Measurements from ENCODE around the gene TMPRSS3. TPM values are rescaled to one million over a fixed set of nuclear protein-coding genes. Genes with fewer than 3 reads are reported as not detected.

The TMPRSS3 gene
- total RNA-seq, 2 experiments from 2014 or later = 123 to 134 TPM

DNA sequence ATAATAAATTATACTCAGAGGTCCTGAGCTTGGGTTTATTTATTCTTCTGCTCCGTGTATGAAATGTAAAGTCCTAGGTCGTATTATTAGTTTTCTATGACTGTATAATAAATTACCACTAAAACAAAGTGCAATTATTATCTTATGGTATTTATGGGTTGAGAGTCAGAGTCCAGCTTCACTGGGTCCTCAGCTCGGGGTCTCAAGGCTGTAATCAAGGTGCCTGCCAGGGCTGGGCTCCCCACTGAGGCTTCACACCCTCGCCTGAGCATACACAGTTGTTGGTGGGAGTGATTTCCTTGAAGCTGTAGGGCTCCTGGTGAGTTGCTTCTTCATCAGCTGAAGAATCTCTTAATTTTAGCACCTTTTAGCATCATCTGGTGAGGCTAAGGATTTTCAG lies 23.0 kb upstream of the TMPRSS3 start:
- Mint-ChIP-seq H3K36me3 (ENCODE audit: low read depth) (peaks cover 75% of the 10 kb centered on the region), H3K4me3 (no peak overlapping the region), H3K27me3 (no peaks in the 10 kb centered on the region), H3K27ac (peak overlapping the region; percentile 77), H3K4me1 (ENCODE audit: low read depth) (peaks cover 80% of the 10 kb centered on the region), H3K9me3 (peaks cover 11% of the 10 kb centered on the region)
- TF ChIP-seq, protein P1, sequence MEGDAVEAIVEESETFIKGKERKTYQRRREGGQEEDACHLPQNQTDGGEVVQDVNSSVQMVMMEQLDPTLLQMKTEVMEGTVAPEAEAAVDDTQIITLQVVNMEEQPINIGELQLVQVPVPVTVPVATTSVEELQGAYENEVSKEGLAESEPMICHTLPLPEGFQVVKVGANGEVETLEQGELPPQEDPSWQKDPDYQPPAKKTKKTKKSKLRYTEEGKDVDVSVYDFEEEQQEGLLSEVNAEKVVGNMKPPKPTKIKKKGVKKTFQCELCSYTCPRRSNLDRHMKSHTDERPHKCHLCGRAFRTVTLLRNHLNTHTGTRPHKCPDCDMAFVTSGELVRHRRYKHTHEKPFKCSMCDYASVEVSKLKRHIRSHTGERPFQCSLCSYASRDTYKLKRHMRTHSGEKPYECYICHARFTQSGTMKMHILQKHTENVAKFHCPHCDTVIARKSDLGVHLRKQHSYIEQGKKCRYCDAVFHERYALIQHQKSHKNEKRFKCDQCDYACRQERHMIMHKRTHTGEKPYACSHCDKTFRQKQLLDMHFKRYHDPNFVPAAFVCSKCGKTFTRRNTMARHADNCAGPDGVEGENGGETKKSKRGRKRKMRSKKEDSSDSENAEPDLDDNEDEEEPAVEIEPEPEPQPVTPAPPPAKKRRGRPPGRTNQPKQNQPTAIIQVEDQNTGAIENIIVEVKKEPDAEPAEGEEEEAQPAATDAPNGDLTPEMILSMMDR (IDR thresholded peaks at IDR 0.05) = no peak
- no peak for ATAC-seq
- ChIA-PET CTCF (interaction anchor here (1.1 kb wide), 1 partner anchor 20 kb away, joined by 3 read pairs; no protein-coding TSS in a partner anchor), POLR2A (interaction anchor here (1.4 to 8.2 kb wide), 2 partner anchors 14 to 26 kb away, joined by 4 to 91 read pairs; partner anchors contain the start of gene UBASH3A)
- intact Hi-C loops (cut with micrococcal nuclease) = no loop called here
- DNase-seq = no peak

DNA sequence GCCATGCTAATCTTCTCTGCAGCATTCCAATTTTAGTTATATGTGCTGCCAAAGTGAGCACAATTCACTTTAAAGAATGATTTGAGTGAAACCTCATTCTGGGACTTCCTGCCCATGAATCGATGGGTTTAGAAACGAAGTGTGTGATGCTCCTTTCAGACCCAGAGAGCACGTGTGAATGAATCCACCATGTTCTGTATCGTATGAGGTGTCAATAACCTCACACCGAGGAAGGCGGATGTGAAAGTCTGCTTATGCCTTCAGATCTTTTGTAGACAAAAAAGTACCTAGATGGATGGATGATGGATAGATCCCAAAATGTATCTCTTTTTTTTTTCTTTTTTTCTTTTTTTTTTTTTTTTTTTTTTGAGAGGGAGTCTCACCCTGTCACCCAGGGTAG lies 21.7 kb upstream of the TMPRSS3 start:
- peaks cover 11% of the 10 kb centered on the region for H3K9me3 Mint-ChIP-seq
- POLR2A ChIA-PET = interaction anchor here (2.0 to 8.2 kb wide), 3 partner anchors 7 to 19 kb away, joined by 8 to 91 read pairs (median 31); partner anchors contain the start of gene UBASH3A
- intact Hi-C loops (cut with micrococcal nuclease) = no loop called here
- ATAC-seq (peak; percentile 20), DNase-seq (peak; percentile 76)
- CTCF ChIA-PET = interaction anchor here (1.8 kb wide), 1 partner anchor 8 kb away, joined by 4 read pairs; no protein-coding TSS in a partner anchor
- no peaks in the 10 kb centered on the region for H3K27me3 Mint-ChIP-seq
- peaks cover 62% of the 10 kb centered on the region for H3K36me3 Mint-ChIP-seq (ENCODE audit: low read depth)
- peak overlapping the region; percentile 33 for H3K4me3 Mint-ChIP-seq
- TF ChIP-seq, protein P1 (IDR thresholded peaks at IDR 0.05) = no peak
- peaks cover 67% of the 10 kb centered on the region for H3K4me1 Mint-ChIP-seq (ENCODE audit: low read depth)
- H3K27ac Mint-ChIP-seq = peak overlapping the region; percentile 90

DNA sequence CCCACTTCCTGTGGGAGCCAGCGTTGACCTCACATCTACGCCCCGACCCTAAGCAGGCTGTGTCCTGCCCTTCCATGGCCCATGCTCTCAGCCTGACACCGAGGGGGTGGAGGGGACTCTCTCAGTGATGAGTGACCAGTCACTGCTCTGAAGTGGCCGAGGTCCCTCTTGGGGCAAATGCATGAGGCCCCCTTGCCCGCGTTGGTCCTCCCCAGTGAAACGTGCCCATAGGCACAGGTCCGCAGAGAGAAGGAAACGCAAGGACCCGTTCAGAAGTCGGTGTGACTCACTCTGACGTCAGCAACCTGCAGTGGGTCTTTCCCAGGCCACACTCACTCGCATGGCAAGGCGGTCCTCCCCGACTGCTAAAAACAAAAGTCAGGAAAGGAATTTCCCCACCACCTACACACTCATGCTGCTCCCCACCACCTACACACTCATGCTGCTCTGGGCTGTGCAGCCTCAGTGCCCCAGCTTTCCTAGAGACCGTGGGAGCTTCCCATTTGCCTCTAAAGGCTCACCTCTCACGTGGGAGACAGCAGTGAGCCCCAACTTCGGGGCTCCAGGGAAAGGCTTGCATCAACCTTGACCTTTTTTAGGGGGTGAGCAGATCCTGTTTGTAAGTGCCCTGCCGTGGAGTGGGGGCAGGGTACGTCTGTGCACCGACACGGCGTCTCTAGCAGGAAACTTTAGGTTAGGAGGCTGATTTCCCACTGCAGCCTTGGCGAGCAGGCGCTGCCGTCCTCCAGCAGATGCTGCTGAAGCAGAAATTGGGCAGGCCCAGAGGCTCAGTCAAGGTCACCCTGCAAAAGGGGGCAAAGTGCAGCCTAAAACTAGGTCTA lies 19.3 kb upstream of the TMPRSS3 start:
- CTCF ChIA-PET = interaction anchor here (1.0 kb wide), 2 partner anchors 11 to 17 kb away, joined by 3 to 4 read pairs; no protein-coding TSS in a partner anchor
- intact Hi-C loops (cut with micrococcal nuclease) = no loop called here
- ATAC-seq = peak; percentile 80
- H3K27me3 Mint-ChIP-seq = no peaks in the 10 kb centered on the region
- peaks cover 41% of the 10 kb centered on the region for H3K36me3 Mint-ChIP-seq (ENCODE audit: low read depth)
- H3K4me3 Mint-ChIP-seq = peak overlapping the region; percentile 64
- peak; percentile 99 for DNase-seq
- H3K27ac Mint-ChIP-seq = no peak overlapping the region
- peaks cover 11% of the 10 kb centered on the region for H3K9me3 Mint-ChIP-seq
- POLR2A ChIA-PET = interaction anchor here (0.7 to 8.2 kb wide), 7 partner anchors 10 to 99 kb away, joined by 3 to 91 read pairs (median 4); partner anchors contain the start of genes SLC37A1 and UBASH3A
- TF ChIP-seq, protein P1 (IDR thresholded peaks at IDR 0.05) = no peak
- peaks cover 46% of the 10 kb centered on the region for H3K4me1 Mint-ChIP-seq (ENCODE audit: low read depth)

GRCh38 chr21:42414553-42414927 lies 18.7 kb upstream of the TMPRSS3 start:
- no peak for DNase-seq
- CTCF ChIA-PET = interaction anchor here (1.0 to 1.1 kb wide), 2 partner anchors 10 to 77 kb away, joined by 4 to 5 read pairs; no protein-coding TSS in a partner anchor
- Mint-ChIP-seq H3K27ac (no peak overlapping the region), H3K9me3 (peaks cover 7% of the 10 kb centered on the region), H3K36me3 (ENCODE audit: low read depth) (peaks cover 36% of the 10 kb centered on the region), H3K4me1 (ENCODE audit: low read depth) (peaks cover 45% of the 10 kb centered on the region), H3K4me3 (peak overlapping the region; percentile 64), H3K27me3 (no peaks in the 10 kb centered on the region)
- no peak for ATAC-seq
- POLR2A ChIA-PET = interaction anchor here (0.7 to 8.2 kb wide), 10 partner anchors 10 to 99 kb away, joined by 3 to 91 read pairs (median 4); partner anchors contain the start of genes SLC37A1 and UBASH3A
- TF ChIP-seq, protein P1 (IDR thresholded peaks at IDR 0.05) = no peak
- intact Hi-C loops (cut with micrococcal nuclease) = no loop called here
